ENCODE results near the gene BRME1. TPM values are rescaled to one million over a fixed set of nuclear protein-coding genes. Genes with fewer than 3 reads are reported as not detected.
A peak's percentile ranks its signal among the peaks of the same experiment; 100 is the strongest.

Gene BRME1
- total RNA-seq, 2 experiments from 2014 or later = 6.9 to 7.3 TPM

GRCh38 chr19:13884726-13885591 lies 21.0 kb downstream of the BRME1 start:
- DNase-seq = no peak
- H3K9me3 Mint-ChIP-seq = no peaks in the 10 kb centered on the region
- H3K36me3 Mint-ChIP-seq = no peaks in the 10 kb centered on the region
- H3K27ac Mint-ChIP-seq = no peak overlapping the region
- H3K4me3 Mint-ChIP-seq = no peak overlapping the region
- H3K4me1 Mint-ChIP-seq = peaks cover 27% of the 10 kb centered on the region
- H3K27me3 Mint-ChIP-seq = no peaks in the 10 kb centered on the region

GRCh38 chr19:13883516-13884064 lies 22.3 kb downstream of the BRME1 start:
- H3K27ac Mint-ChIP-seq = no peak overlapping the region
- no peak overlapping the region for H3K4me3 Mint-ChIP-seq
- no peaks in the 10 kb centered on the region for H3K9me3 Mint-ChIP-seq
- no peaks in the 10 kb centered on the region for H3K27me3 Mint-ChIP-seq
- H3K36me3 Mint-ChIP-seq = no peaks in the 10 kb centered on the region
- DNase-seq = no peak
- H3K4me1 Mint-ChIP-seq = peaks cover 30% of the 10 kb centered on the region

- DNase-seq = no peak
- no peaks in the 10 kb centered on the region for H3K9me3 Mint-ChIP-seq
- peaks cover 30% of the 10 kb centered on the region for H3K4me1 Mint-ChIP-seq
- H3K4me3 Mint-ChIP-seq = no peak overlapping the region
- no peaks in the 10 kb centered on the region for H3K36me3 Mint-ChIP-seq
- H3K27me3 Mint-ChIP-seq = no peaks in the 10 kb centered on the region
- H3K27ac Mint-ChIP-seq = no peak overlapping the region
These were observed 23.1 kb downstream of the BRME1 start for GRCh38 chr19:13882836-13883235.

GRCh38 chr19:13882419-13882795 lies 23.5 kb downstream of the BRME1 start:
- no peaks in the 10 kb centered on the region for H3K27me3 Mint-ChIP-seq
- H3K4me3 Mint-ChIP-seq = no peak overlapping the region
- no peaks in the 10 kb centered on the region for H3K9me3 Mint-ChIP-seq
- DNase-seq = no peak
- no peaks in the 10 kb centered on the region for H3K36me3 Mint-ChIP-seq
- peak overlapping the region; percentile 66 for H3K27ac Mint-ChIP-seq
- H3K4me1 Mint-ChIP-seq = peaks cover 30% of the 10 kb centered on the region

- Mint-ChIP-seq H3K27ac (peak overlapping the region; percentile 66), H3K4me1 (peaks cover 30% of the 10 kb centered on the region), H3K27me3 (no peaks in the 10 kb centered on the region), H3K36me3 (no peaks in the 10 kb centered on the region), H3K9me3 (no peaks in the 10 kb centered on the region), H3K4me3 (peak overlapping the region; percentile 26)
- no peak for DNase-seq
These were observed 24.1 kb downstream of the BRME1 start for GRCh38 chr19:13881692-13882418.

- Mint-ChIP-seq H3K9me3 (no peaks in the 10 kb centered on the region), H3K36me3 (no peaks in the 10 kb centered on the region), H3K4me3 (peak overlapping the region; percentile 26), H3K4me1 (peaks cover 30% of the 10 kb centered on the region), H3K27me3 (no peaks in the 10 kb centered on the region), H3K27ac (peak overlapping the region; percentile 42)
- DNase-seq = no peak
These were observed 24.6 kb downstream of the BRME1 start for GRCh38 chr19:13881251-13881691.

- Mint-ChIP-seq H3K27ac (peak overlapping the region; percentile 63), H3K36me3 (no peaks in the 10 kb centered on the region), H3K4me1 (peaks cover 30% of the 10 kb centered on the region), H3K27me3 (no peaks in the 10 kb centered on the region), H3K9me3 (no peaks in the 10 kb centered on the region), H3K4me3 (peak overlapping the region; percentile 62)
- DNase-seq = peak; percentile 99
These were observed 25.6 kb downstream of the BRME1 start for GRCh38 chr19:13880059-13881043.

GRCh38 chr19:13877303-13877702 lies 28.6 kb downstream of the BRME1 start:
- Mint-ChIP-seq H3K27me3 (peaks cover 6% of the 10 kb centered on the region), H3K27ac (no peak overlapping the region), H3K4me3 (no peak overlapping the region), H3K4me1 (peaks cover 28% of the 10 kb centered on the region), H3K36me3 (no peaks in the 10 kb centered on the region), H3K9me3 (no peaks in the 10 kb centered on the region)
- no peak for DNase-seq

- Mint-ChIP-seq H3K27ac (no peak within 1 kb of the TSS), H3K4me1 (peaks cover 23% of the 10 kb centered on the region), H3K4me3 (no peak within 1 kb of the TSS), H3K36me3 (no peaks in the 10 kb centered on the region), H3K27me3 (peaks cover 10% of the 10 kb centered on the region), H3K9me3 (no peaks in the 10 kb centered on the region)
- no peak for DNase-seq
These were observed 29.1 kb downstream of the BRME1 start, which contains the start of gene NANOS3 for GRCh38 chr19:13876834-13877233. TSS of gene NANOS3 (plus strand) at chr19:13877134. CDS start at chr19:13877249, 115 bp downstream.

- no peaks in the 10 kb centered on the region for H3K36me3 Mint-ChIP-seq
- H3K9me3 Mint-ChIP-seq = no peaks in the 10 kb centered on the region
- H3K4me3 Mint-ChIP-seq = no peak overlapping the region
- peaks cover 13% of the 10 kb centered on the region for H3K27me3 Mint-ChIP-seq
- no peak overlapping the region for H3K27ac Mint-ChIP-seq
- H3K4me1 Mint-ChIP-seq = peaks cover 15% of the 10 kb centered on the region
- DNase-seq = no peak
These were observed 30.1 kb downstream of the BRME1 start for GRCh38 chr19:13875824-13876223.

- Mint-ChIP-seq H3K4me3 (no peak overlapping the region), H3K27ac (no peak overlapping the region), H3K4me1 (peaks cover 11% of the 10 kb centered on the region), H3K27me3 (peaks cover 13% of the 10 kb centered on the region), H3K9me3 (no peaks in the 10 kb centered on the region), H3K36me3 (no peaks in the 10 kb centered on the region)
- no peak for DNase-seq
These were observed 31.9 kb downstream of the BRME1 start for GRCh38 chr19:13873834-13874515.

GRCh38 chr19:13872695-13873389 lies 33.1 kb downstream of the BRME1 start:
- Mint-ChIP-seq H3K27me3 (peaks cover 13% of the 10 kb centered on the region), H3K9me3 (no peaks in the 10 kb centered on the region), H3K27ac (no peak overlapping the region), H3K36me3 (no peaks in the 10 kb centered on the region), H3K4me3 (peak overlapping the region; percentile 58), H3K4me1 (peaks cover 14% of the 10 kb centered on the region)
- peak; percentile 57 for DNase-seq

GRCh38 chr19:13872339-13872694 lies 33.6 kb downstream of the BRME1 start:
- H3K4me3 Mint-ChIP-seq = peak overlapping the region; percentile 58
- H3K4me1 Mint-ChIP-seq = peaks cover 14% of the 10 kb centered on the region
- H3K36me3 Mint-ChIP-seq = no peaks in the 10 kb centered on the region
- H3K27me3 Mint-ChIP-seq = peaks cover 18% of the 10 kb centered on the region
- DNase-seq = no peak
- no peaks in the 10 kb centered on the region for H3K9me3 Mint-ChIP-seq
- no peak overlapping the region for H3K27ac Mint-ChIP-seq
